ENCODE data around the gene HGFAC. TPM values are rescaled to one million over a fixed set of nuclear protein-coding genes. Genes with fewer than 3 reads are reported as not detected.
A peak's percentile ranks its signal among the peaks of the same experiment; 100 is the strongest.

The HGFAC gene
- total and polyA plus RNA-seq, 5 donors = 0.14 to 0.62 (median 0.31) TPM; not detected in 1

DNA sequence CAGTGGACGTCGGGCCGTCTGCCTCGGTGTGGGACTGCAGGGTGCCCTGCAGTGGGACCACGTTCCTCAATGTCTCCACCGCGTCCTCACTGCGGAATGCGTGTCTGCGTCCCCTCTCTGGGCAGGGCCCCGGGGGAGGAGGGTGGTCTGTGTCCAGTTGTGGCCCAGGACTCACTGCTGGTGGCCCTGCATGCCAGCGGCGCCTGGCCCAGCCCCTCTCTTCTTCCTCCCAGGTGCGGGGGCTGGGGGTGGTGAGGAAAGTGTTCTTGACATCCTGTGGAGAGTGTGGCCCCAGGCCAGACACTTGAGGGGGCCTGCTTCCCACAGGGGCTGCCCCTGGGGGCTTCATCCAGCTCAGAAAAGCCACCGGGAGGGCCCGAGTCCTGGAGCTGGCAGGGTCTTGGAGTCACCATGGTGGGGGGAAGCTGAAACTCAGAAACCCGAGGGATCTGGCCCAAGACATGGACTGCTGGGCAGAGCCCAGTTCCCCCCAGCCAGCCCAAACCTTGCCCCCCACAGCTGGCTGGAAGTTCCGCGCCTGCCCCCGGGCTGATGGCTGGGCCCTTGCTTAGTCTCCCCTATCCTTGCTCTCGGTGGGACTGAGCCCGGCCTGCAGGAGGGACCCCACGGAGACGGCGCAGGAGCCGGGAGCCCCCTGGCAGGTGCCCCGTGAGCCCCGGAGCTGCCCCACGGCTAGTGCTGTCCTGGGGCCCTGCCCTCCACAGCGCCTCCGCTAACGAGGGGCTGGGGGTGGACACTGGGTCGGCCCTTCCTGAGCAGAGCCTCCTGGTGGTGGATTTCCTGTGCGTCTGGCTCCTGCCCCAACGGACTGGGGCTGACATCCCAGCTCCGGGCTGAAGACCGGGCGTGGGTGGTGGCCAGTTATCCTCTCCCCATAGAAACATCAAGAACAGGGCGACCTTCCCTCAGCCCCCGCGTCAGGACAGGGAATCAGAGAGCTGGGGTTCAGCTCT, 24.2 kb downstream of the HGFAC start:
- Histone ChIP-seq H3K27me3 (ENCODE audit: control insufficient read depth, insufficient read depth) (no peaks in the 10 kb centered on the region), H3K9me3 (ENCODE audit: control insufficient read depth, low read length) (no peaks in the 10 kb centered on the region), H3K4me3 (ENCODE audit: low read length) (no peak overlapping the region), H3K4me1 (ENCODE audit: control insufficient read depth, insufficient read depth, low read length) (no peaks in the 10 kb centered on the region), H3K27ac (ENCODE audit: low read length) (peak overlapping the region; percentile 46)
- ATAC-seq = peak in 1 of 2 donors; percentile 8
- peak; percentile 22 to 69 (median 57) for DNase-seq
- intact Hi-C loops (cut with DNase I) = no loop called here
- WGBS = 58% methylated on average over 41 of the region's 41 CpGs

DNA sequence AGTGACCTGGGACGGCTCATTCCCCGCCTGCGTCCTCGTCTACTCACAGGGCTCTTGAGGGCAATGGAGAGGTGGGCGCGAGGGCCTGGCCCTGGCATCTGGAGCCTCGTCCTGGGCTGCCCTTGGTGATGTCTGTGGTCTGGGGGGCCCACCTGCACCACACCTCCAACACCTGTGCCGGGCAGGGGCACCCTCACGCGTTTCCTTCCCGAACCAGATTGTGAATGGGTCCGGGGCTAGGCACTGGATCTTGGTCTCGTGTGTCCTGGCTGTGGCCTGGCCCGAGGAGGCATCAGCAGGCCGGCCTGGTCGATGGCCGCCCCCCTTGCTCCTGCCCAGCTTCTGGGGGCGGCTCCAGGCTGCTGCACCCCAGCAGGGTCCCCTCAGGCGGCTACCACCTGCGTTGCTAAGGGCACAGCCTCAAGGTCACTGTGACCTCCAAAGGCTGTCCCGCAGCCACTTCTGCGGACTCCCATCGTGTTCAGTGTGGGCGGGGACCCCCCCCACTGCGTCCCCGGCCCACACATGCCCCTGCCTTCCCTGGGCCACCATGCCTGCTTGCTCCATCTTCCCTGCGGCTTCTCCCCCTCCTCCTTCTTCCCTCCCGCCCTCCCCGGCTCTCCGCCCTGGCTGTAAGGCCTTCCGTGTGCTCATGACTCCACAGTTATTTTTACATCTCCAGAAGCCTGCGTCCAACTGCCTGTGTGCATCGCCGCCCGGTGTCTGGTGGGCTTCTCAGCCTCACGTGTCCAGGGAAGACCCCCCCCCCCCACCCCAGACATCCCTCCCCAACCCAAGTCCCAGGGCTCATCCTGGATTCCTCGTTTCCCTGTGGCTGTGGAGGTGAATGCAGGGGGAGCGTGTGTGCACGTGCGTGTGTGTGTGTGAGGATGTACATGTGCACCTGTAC, 25.2 kb downstream of the HGFAC start:
- no peak overlapping the region for H3K4me3 ChIP-seq (ENCODE audit: low read length)

DNA sequence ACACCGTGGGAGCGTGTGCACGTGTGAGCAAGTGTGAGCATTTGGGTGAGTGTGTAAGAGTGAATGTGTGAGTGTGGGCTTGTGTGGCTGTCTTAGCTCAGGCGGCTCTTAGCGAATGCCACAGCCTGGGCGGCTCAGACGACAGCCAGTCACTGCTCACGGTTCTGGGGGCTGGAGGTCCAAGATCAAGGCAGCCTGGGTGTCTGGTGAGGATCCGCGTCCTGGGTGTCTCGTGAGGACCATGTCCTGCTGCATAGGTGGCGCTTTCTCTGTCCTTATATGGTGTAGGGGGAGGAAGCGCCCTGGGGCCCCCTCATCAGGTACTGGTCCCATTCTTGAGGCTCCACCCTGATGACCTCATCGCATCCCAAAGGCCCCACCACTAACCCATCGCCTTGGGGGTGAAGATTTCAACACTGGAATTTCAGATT, 25.8 kb downstream of the HGFAC start:
- Histone ChIP-seq H3K27ac (ENCODE audit: low read length) (peak overlapping the region; percentile 6), H3K9me3 (ENCODE audit: control insufficient read depth, low read length) (no peaks in the 10 kb centered on the region), H3K27me3 (ENCODE audit: control insufficient read depth, insufficient read depth) (no peaks in the 10 kb centered on the region), H3K4me3 (ENCODE audit: low read length) (no peak overlapping the region), H3K4me1 (ENCODE audit: control insufficient read depth, insufficient read depth, low read length) (no peaks in the 10 kb centered on the region)
- 76% methylated on average over 15 of the region's 15 CpGs for WGBS
- DNase-seq (peak; percentile 4 to 23 (median 7)), ATAC-seq (no peak)
- intact Hi-C loops (cut with DNase I) = no loop called here

More for the DNA sequence above, 25.2 kb downstream of the HGFAC start:
- ATAC-seq (no peak), DNase-seq (peak; percentile 5 to 48 (median 43))
- Histone ChIP-seq H3K27me3 (ENCODE audit: control insufficient read depth, insufficient read depth) (no peaks in the 10 kb centered on the region), H3K4me1 (ENCODE audit: control insufficient read depth, insufficient read depth, low read length) (no peaks in the 10 kb centered on the region), H3K27ac (ENCODE audit: low read length) (peak overlapping the region; percentile 46), H3K9me3 (ENCODE audit: control insufficient read depth, low read length) (no peaks in the 10 kb centered on the region)
- intact Hi-C loops (cut with DNase I) = no loop called here
- 66% methylated on average over 40 of the region's 40 CpGs for WGBS

DNA sequence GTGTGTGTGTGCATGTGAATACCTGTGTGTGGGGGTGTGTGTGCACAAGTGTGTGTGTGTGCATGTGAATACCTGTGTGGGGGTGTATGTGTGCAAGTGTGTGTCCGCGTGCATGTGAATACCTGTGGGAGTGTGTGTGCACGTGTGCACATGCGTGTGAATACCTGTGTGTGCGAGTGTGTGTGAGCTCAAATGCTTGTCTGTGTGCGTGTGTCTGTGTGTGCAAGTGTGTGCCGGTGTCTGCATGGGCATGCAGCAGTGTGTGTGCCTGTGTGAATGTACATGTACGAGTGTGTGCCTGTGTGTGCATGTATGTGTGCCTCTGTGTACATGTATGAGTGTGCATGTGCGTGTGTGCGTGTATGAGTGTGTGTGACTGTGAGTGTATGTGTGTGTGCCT, 26.4 kb downstream of the HGFAC start:
- WGBS = 92% methylated on average over 10 of the region's 10 CpGs
- ATAC-seq (no peak), DNase-seq (peak in 2 of 3 donors; percentile 13 to 22)
- Histone ChIP-seq H3K9me3 (ENCODE audit: control insufficient read depth, low read length) (no peaks in the 10 kb centered on the region), H3K4me3 (ENCODE audit: low read length) (no peak overlapping the region), H3K4me1 (ENCODE audit: control insufficient read depth, insufficient read depth, low read length) (no peaks in the 10 kb centered on the region), H3K27me3 (ENCODE audit: control insufficient read depth, insufficient read depth) (no peaks in the 10 kb centered on the region), H3K27ac (ENCODE audit: low read length) (no peak overlapping the region)
- intact Hi-C loops (cut with DNase I) = no loop called here

DNA sequence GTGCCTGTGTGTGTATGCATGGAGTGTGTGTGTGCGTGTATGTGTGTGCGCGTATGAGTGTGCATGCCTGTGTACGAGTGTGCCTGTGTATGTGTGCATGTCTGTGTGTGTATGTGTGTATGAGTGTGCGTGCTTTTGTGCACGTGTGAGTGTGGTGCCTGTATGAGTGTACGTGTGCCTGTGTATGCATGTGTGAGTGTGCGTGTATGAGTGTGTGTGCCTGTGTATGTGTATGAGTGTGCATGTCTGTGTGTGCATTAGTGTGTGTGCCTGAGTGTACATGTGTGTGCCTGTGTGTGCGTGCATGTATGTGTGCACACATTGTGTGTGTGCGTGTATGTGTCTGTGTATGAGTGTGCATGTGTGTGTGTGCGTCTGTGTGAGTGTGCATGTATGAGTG, 27.0 kb downstream of the HGFAC start:
- no peak overlapping the region for H3K4me3 ChIP-seq (ENCODE audit: low read length)
- H3K27me3 ChIP-seq (ENCODE audit: control insufficient read depth, insufficient read depth) = no peaks in the 10 kb centered on the region
- no peaks in the 10 kb centered on the region for H3K4me1 ChIP-seq (ENCODE audit: control insufficient read depth, insufficient read depth, low read length)
- peak in 1 of 3 donors; percentile 20 for DNase-seq
- no peak for ATAC-seq
- no peak overlapping the region for H3K27ac ChIP-seq (ENCODE audit: low read length)
- WGBS = 91% methylated on average over 11 of the region's 11 CpGs
- intact Hi-C loops (cut with DNase I) = no loop called here
- no peaks in the 10 kb centered on the region for H3K9me3 ChIP-seq (ENCODE audit: control insufficient read depth, low read length)

DNA sequence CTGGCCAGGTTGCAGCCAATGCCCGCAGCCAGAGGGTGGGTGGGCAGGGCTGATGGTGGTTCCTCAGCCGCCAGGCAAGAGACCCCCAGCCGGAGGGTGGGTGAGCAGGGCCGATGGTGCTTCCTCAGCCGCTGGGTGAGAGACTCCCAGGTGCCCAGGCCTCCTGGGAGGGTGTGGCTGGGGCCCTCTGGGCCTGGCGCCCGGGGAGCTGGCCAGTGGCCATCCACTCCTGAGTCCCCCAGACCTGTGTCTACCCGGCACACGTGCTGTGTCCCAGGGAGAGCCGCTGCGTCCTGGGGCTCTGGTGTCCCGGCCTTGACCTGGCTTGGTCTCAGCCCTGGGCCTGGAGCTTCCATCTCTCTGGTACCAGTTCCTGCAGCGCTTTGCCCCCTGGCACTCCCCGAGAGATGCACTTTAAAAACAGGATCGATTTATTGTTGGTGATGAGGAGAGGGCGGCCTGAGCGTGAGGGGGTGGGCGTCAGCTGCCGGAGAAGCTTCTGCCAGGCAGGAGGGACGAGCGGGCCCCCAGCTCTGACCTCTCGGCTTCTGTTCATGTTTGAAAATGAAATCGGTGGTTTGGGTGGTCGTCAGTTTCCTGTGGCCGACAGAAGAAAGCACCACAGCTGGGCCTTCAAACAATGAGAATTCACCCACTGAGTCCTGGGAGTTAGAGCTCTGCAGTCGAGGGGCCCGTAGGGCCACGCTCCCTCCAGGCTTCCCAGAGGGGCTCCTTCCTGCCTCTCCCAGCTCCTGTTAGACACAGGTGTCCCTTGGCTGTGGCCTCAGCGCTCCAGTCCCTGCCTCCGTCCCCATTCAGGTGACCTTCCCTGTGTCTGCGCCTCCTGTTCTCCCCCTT, 27.8 kb downstream of the HGFAC start:
- 79% methylated on average over 31 of the region's 31 CpGs for WGBS
- no peak overlapping the region for H3K27ac ChIP-seq (ENCODE audit: low read length)
- peak; percentile 5 to 12 for ATAC-seq
- no peaks in the 10 kb centered on the region for H3K4me1 ChIP-seq (ENCODE audit: control insufficient read depth, insufficient read depth, low read length)
- no peaks in the 10 kb centered on the region for H3K9me3 ChIP-seq (ENCODE audit: control insufficient read depth, low read length)
- intact Hi-C loops (cut with DNase I) = no loop called here
- H3K27me3 ChIP-seq (ENCODE audit: control insufficient read depth, insufficient read depth) = no peaks in the 10 kb centered on the region
- DNase-seq = peak; percentile 11 to 68 (median 50)
- no peak overlapping the region for H3K4me3 ChIP-seq (ENCODE audit: low read length)

DNA sequence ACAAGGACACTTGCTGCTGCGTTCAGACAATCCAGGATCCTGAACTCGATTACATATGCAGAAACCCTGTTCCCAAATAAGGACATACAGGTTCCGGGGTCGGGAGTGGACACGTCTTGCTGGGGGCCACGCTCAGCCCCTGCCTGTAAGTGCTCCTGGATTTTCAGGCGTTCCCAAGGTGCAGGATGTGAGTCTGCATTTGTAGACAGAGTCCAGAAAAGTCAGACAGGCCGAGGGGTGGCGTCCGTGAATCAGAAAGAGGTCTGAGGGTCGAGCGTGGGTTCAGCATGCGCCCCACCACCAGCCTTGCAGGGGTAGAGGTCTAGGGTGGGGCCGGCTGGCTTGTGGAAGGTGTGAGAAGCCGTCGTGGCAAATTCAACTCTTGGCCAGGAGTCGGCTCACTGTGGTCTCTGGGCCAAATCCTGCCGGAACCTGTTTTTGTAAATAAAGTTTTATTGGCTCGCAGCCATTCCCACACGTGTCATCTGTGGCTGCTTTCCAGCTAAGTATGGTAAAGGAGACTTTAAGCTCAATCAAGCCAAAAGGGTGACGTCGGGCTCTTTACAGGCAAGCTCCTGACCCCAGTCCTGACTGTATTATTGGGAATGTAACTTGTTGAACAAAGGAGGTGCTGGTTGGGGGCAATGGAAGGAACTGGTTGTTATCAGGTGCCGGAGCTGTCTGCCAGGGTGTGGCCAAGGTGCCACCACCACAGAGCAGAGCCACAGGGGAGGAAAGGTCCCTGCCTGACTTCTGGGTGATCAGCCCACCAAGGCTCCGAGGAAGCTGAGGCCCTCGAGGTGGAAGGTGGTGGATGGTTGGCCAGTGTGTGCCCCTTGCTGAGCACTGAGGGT, 28.7 kb downstream of the HGFAC start:
- no peak overlapping the region for H3K4me3 ChIP-seq (ENCODE audit: low read length)
- DNase-seq (peak; percentile 6 to 34 (median 24)), ATAC-seq (no peak)
- no peaks in the 10 kb centered on the region for H3K4me1 ChIP-seq (ENCODE audit: control insufficient read depth, insufficient read depth, low read length)
- H3K27me3 ChIP-seq (ENCODE audit: control insufficient read depth, insufficient read depth) = no peaks in the 10 kb centered on the region
- WGBS = 60% methylated on average over 25 of the region's 25 CpGs
- intact Hi-C loops (cut with DNase I) = no loop called here
- no peaks in the 10 kb centered on the region for H3K9me3 ChIP-seq (ENCODE audit: control insufficient read depth, low read length)
- H3K27ac ChIP-seq (ENCODE audit: low read length) = peak overlapping the region; percentile 4

DNA sequence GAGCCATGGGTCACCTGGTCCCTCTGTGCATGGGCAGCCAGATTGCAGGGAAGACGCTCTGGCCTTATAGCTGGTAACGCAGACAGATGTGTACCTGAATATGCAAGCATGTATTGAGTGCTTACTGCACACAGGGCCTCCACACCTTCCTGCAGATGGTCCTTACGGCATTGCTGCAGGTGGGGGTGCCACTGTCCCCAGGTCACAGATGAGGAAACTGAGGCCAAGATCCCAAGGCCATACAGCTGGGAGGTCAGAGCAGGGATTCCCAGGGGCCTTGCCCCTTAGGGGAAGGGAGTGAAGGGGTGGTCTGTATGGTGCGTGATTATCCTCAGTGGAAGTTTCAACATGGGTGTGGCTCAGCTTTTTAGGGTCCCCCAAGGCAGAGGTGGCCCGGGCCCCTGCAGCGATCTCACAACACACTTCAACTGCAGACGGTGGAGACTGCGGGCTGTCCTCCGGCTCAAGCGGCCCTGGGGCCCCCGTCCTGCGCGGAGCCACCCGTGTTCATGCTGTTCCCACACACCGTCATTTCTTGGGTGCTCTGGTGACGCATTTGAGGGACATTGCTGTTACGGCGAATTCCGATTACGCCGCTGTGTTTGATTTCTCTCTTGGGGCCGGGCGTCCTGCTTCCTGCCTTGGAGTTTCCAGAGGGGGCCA, 29.5 kb downstream of the HGFAC start:
- Histone ChIP-seq H3K4me3 (ENCODE audit: low read length) (no peak overlapping the region), H3K4me1 (ENCODE audit: control insufficient read depth, insufficient read depth, low read length) (no peaks in the 10 kb centered on the region), H3K27ac (ENCODE audit: low read length) (no peak overlapping the region), H3K9me3 (ENCODE audit: control insufficient read depth, low read length) (no peaks in the 10 kb centered on the region), H3K27me3 (ENCODE audit: control insufficient read depth, insufficient read depth) (no peaks in the 10 kb centered on the region)
- WGBS = 92% methylated on average over 23 of the region's 23 CpGs
- intact Hi-C loops (cut with DNase I) = no loop called here
- DNase-seq (peak; percentile 5 to 42 (median 34)), ATAC-seq (no peak)

DNA sequence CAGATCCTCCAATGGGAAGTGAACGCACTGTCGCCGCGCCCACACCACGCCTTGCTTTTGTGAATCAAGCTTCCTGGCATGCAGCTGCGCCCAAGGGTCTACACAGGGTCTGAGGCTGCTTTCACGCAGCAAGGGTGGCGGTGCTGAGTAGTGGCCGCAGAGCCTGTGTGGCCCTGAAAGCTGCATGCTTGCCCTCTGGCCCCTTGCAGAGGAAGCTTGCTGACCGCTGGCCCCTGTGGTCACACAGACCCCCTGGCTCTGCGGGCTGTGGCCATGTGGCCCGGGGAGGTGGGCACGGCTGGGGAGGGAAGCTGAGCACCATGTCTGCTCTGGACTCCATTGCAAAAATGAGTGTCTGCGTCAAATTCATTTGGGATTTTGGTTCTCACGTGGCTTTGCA, 30.1 kb downstream of the HGFAC start:
- Histone ChIP-seq H3K4me1 (ENCODE audit: control insufficient read depth, insufficient read depth, low read length) (no peaks in the 10 kb centered on the region), H3K27ac (ENCODE audit: low read length) (no peak overlapping the region), H3K27me3 (ENCODE audit: control insufficient read depth, insufficient read depth) (no peaks in the 10 kb centered on the region), H3K9me3 (ENCODE audit: control insufficient read depth, low read length) (no peaks in the 10 kb centered on the region), H3K4me3 (ENCODE audit: low read length) (no peak overlapping the region)
- WGBS = 90% methylated on average over 15 of the region's 15 CpGs
- ATAC-seq (no peak), DNase-seq (peak; percentile 5 to 48 (median 43))
- intact Hi-C loops (cut with DNase I) = no loop called here
